Midbrain (tissue), 1 donor: ENCODE data around the gene PIP5K1C.

Experiments used
- DNase-seq: peaks from one replicate; lab custom pipeline; 2025; lab: John Stamatoyannopoulos, UW

The PIP5K1C gene

GRCh38 chr19:3700242-3701032 is at the start of gene PIP5K1C:
Gene PIP5K1C (minus strand): TSS chr19:3700468. CDS start chr19:3700390, 78 bp downstream.
- DNase-seq: peak; percentile 88

GRCh38 chr19:3748965-3749364 is 48.7 kb upstream of the PIP5K1C start:
- no peak for DNase-seq

GRCh38 chr19:3746371-3747056 is 46.2 kb upstream of the PIP5K1C start:
- no peak for DNase-seq

- DNase-seq: no peak
Observed at GRCh38 chr19:3745363-3746045, 45.2 kb upstream of the PIP5K1C start.

- DNase-seq: no peak
Observed at GRCh38 chr19:3743486-3743885, 43.2 kb upstream of the PIP5K1C start.

- no peak for DNase-seq
Observed at GRCh38 chr19:3740431-3740830, 40.2 kb upstream of the PIP5K1C start.

- DNase-seq: no peak
Observed at GRCh38 chr19:3738477-3739220, 38.4 kb upstream of the PIP5K1C start.

- DNase-seq: no peak
Observed at GRCh38 chr19:3737487-3738205, 37.4 kb upstream of the PIP5K1C start.

GRCh38 chr19:3736106-3736724 is 35.9 kb upstream of the PIP5K1C start:
- DNase-seq: no peak

- DNase-seq: no peak
Observed at GRCh38 chr19:3734310-3734600, 34.0 kb upstream of the PIP5K1C start.

GRCh38 chr19:3733549-3734309 is 33.5 kb upstream of the PIP5K1C start:
- DNase-seq: no peak

- no peak for DNase-seq
Observed at GRCh38 chr19:3732108-3732507, 31.8 kb upstream of the PIP5K1C start.

GRCh38 chr19:3730457-3730958 is 30.2 kb upstream of the PIP5K1C start:
- DNase-seq: no peak

GRCh38 chr19:3725640-3726310 is 25.5 kb upstream of the PIP5K1C start:
- DNase-seq: no peak

GRCh38 chr19:3725121-3725520 is 24.9 kb upstream of the PIP5K1C start:
- DNase-seq: no peak

- DNase-seq: no peak
Observed at GRCh38 chr19:3723883-3724282, 23.6 kb upstream of the PIP5K1C start.

- DNase-seq: no peak
Observed at GRCh38 chr19:3723110-3723488, 22.8 kb upstream of the PIP5K1C start.

GRCh38 chr19:3722443-3723109 is 22.3 kb upstream of the PIP5K1C start:
- no peak for DNase-seq

GRCh38 chr19:3721887-3722442 is 21.7 kb upstream of the PIP5K1C start:
- no peak for DNase-seq
